HepG2 (cell line): ENCODE data around the gene CCNB1IP1. TPM values are rescaled to one million over a fixed set of nuclear protein-coding genes. Genes with fewer than 3 reads are reported as not detected.
A peak's percentile ranks its signal among the peaks of the same experiment; 100 is the strongest.

Source experiments
- ATAC-seq: fragments of 200-7000 bp; cut with Tn5 transposase; 3 replicates; pipeline ENCODE4 v1.9.1; 2020; ENCODE audit warnings: mild to moderate bottlenecking, moderate library complexity
- BruUV-seq: library from RNA; stranded (reverse); fragments of 400-500 nt; replicated peaks from 2 replicates; lab custom pipeline; 2021; lab: Mats Ljungman, UMichigan
- CTCF ChIA-PET: fragments of 300-600 bp; formaldehyde crosslinking; extraction: SDS; loops from one replicate; lab custom pipeline; 2021; ENCODE audit warnings: low total read pairs, inconsistent platforms, low intra/inter-chr PET ratio; lab: Yijun Ruan, JAX
- POLR2A ChIA-PET: fragments of 350-600 bp; sonication (Branson Sonifier 250); formaldehyde crosslinking; loops from one replicate; lab custom pipeline; 2020; ENCODE audit warnings: antibody characterized with exemption, inconsistent platforms; lab: Yijun Ruan, JAX
- DNase-seq: peaks from one replicate; pipeline ENCODE4 v3.0.0-alpha.2; 2015; ENCODE audit warnings: low spot score
- FAIRE-seq: peaks from 3 replicates; lab custom pipeline; 2011; peaks lifted over from hg19 to GRCh38; lab: Jason Lieb, UNC
- H2AFZ ChIP-seq: one replicate; pipeline ENCODE4 v1.6.1; 2011; ENCODE audit warnings: low read length, inconsistent platforms
- H3K27ac ChIP-seq: fragments of 300-600 bp; 3 replicates; pipeline ENCODE4 v1.8.0; 2011; ENCODE audit warnings: mixed run types, mild to moderate bottlenecking, mixed read lengths, low read length, inconsistent platforms; ENCODE audit not compliant: insufficient read depth; ENCODE audit errors: extremely low read length
- H3K27me3 ChIP-seq, 2 experiments: fragments of 200-600 bp in 1 of 2; 2 replicates in 1 of 2; 3 replicates in 1 of 2; pipeline versions ENCODE4 v1.6.0 to v1.8.0; 2011; ENCODE audit warnings: low read length in 2 of 2, mild to moderate bottlenecking in 2 of 2, moderate library complexity in 2 of 2, inconsistent platforms in 1 of 2; ENCODE audit not compliant: insufficient read depth in 2 of 2, control insufficient read depth in 1 of 2
- H3K36me3 ChIP-seq, 2 experiments: fragments of 200-600 bp in 1 of 2; replicated peaks in 1 of 2; 2 replicates in 1 of 2; 3 replicates in 1 of 2; pipeline versions ENCODE4 v1.5.1 to v1.8.0; 2011; ENCODE audit warnings: low read length in 2 of 2, inconsistent platforms in 1 of 2; ENCODE audit not compliant: insufficient read depth in 2 of 2, control insufficient read depth in 1 of 2
- H3K4me1 ChIP-seq: 2 replicates; pipeline ENCODE4 v1.5.1; 2012; ENCODE audit warnings: low read length, inconsistent platforms; ENCODE audit not compliant: insufficient read depth
- H3K4me2 ChIP-seq: 2 replicates; pipeline ENCODE4 v1.6.0; 2011; ENCODE audit warnings: low read depth, low read length, inconsistent platforms
- H3K4me3 ChIP-seq, 3 experiments: fragments of 200-600 bp in 1 of 3; sonication (generic), shearing (Covaris generic) in 1 of 3; replicated peaks in 1 of 3; 2 replicates each; pipeline ENCODE4 v1.5.1; 2011 to 2016; ENCODE audit warnings: low read length in 3 of 3, inconsistent platforms in 2 of 3, low read depth in 2 of 3, mild to moderate bottlenecking in 2 of 3, control low read depth in 1 of 3, mixed read lengths in 1 of 3; ENCODE audit not compliant: insufficient read depth in 1 of 3
- H3K79me2 ChIP-seq: one replicate; pipeline ENCODE4 v1.6.1; 2011; ENCODE audit warnings: low read length, inconsistent platforms; ENCODE audit not compliant: insufficient read depth
- H3K9ac ChIP-seq: 2 replicates; pipeline ENCODE4 v1.6.0; 2011; ENCODE audit warnings: mild to moderate bottlenecking, low read depth, low read length, inconsistent platforms; ENCODE audit not compliant: insufficient read depth
- H3K9me3 ChIP-seq: 2 replicates; pipeline ENCODE4 v1.5.1; 2012; ENCODE audit warnings: mild to moderate bottlenecking, low read length
- H4K20me1 ChIP-seq: 2 replicates; pipeline ENCODE4 v1.6.0; 2011; ENCODE audit warnings: inconsistent platforms, mild to moderate bottlenecking, low read length, moderate library complexity; ENCODE audit not compliant: insufficient read depth
- ATAD3A ChIP-seq: sonication (generic); formaldehyde crosslinking; IDR thresholded peaks from 2 replicates; pipeline ENCODE4 v1.4.0; 2020; ENCODE audit warnings: missing genetic modification reagents
- ATF7 ChIP-seq, 2 experiments: fragments of 450-650 bp in 1 of 2; sonication (generic) in 1 of 2; formaldehyde crosslinking in 1 of 2; IDR thresholded peaks; 2 replicates each; pipeline versions ENCODE4 v1.4.0 to v1.6.1; 2016 to 2020; ENCODE audit warnings: antibody characterized with exemption in 1 of 2, mild to moderate bottlenecking in 1 of 2, missing genetic modification reagents in 1 of 2
- CENPX ChIP-seq: sonication (generic); formaldehyde crosslinking; IDR thresholded peaks from 2 replicates; pipeline ENCODE4 v1.9.0; 2021; ENCODE audit warnings: mild to moderate bottlenecking, missing genetic modification reagents, moderate library complexity
- CTCF ChIP-seq: sonication (generic); formaldehyde crosslinking; IDR thresholded peaks from 2 replicates; pipeline ENCODE4 v1.5.0; 2020; ENCODE audit warnings: mild to moderate bottlenecking, missing genetic modification reagents, moderate library complexity
- ELF3 ChIP-seq: IDR thresholded peaks from 2 replicates; pipeline ENCODE4 v1.6.1; 2016; ENCODE audit warnings: missing genetic modification reagents, missing compliant biosample characterization
- GATA4 ChIP-seq: sonication (generic); IDR thresholded peaks from 2 replicates; pipeline ENCODE4 v1.6.1; 2016; ENCODE audit warnings: antibody characterized with exemption, low read depth, borderline replicate concordance
- HOXA3 ChIP-seq: sonication (generic); formaldehyde crosslinking; IDR thresholded peaks from 2 replicates; pipeline ENCODE4 v1.5.0; 2020; ENCODE audit warnings: missing genetic modification reagents
- MAFF ChIP-seq: IDR thresholded peaks from 2 replicates; pipeline ENCODE4 v1.6.1; 2011; ENCODE audit warnings: low read depth, low read length, improper control_type of control experiment
- MAFK ChIP-seq, 2 experiments: IDR thresholded peaks in 1 of 2; conservative IDR thresholded peaks in 1 of 2; 2 replicates each; pipeline ENCODE4 v1.6.1; 2011; ENCODE audit warnings: improper control_type of control experiment in 2 of 2, low read length in 2 of 2
- MXD3 ChIP-seq: IDR thresholded peaks from 2 replicates; pipeline ENCODE4 v1.6.1; 2016; ENCODE audit warnings: mild to moderate bottlenecking, missing biosample characterization, missing genetic modification reagents
- ZFP41 ChIP-seq: sonication (generic); formaldehyde crosslinking; IDR thresholded peaks from 2 replicates; pipeline ENCODE4 v1.4.0; 2020; ENCODE audit warnings: mild to moderate bottlenecking, missing genetic modification reagents, borderline replicate concordance
- WGBS: methylation state at CpG from one replicate; pipeline ENCODE4 v1.1.6; 2017; ENCODE audit warnings: low lambda C conversion rate; 5-methylcytosine and 5-hydroxymethylcytosine counted together
- in situ Hi-C: cut with HindIII; loops from 2 replicates; pipeline ENCODE4 v1.10.0; 2017; ENCODE audit warnings: low pct_unique_long_range_greater_than_20kb; ENCODE audit not compliant: extremely low pct_ligation_motif_present
- intact Hi-C: fragments of 100-400 bp; cut with micrococcal nuclease; formaldehyde crosslinking; loops from one replicate; pipeline ENCODE4 v1.10.0; 2022; ENCODE audit not compliant: unreplicated experiment
- polyA plus RNA-seq, 8 experiments: library from polyadenylated mRNA; depleted of rRNA in 3 of 8; stranded (reverse) in 7 of 8; unstranded in 1 of 8; fragments of >200 nt; fragmentation: Illumina TruSeq in 4 of 8; extraction: Trizol in 4 of 8; gene quantifications; 2 replicates each; pipeline versions ENCODE4 v1.2.1 to v1.2.3, GENCODE V29; 2011 to 2016; ENCODE audit warnings: low read depth in 4 of 8, missing spikeins in 1 of 8, mixed read lengths in 1 of 8; ENCODE audit not compliant: insufficient read depth in 1 of 8
- total RNA-seq, 5 experiments: library from RNA; depleted of rRNA; stranded (reverse); fragments of >200 nt; fragmentation: Illumina TruSeq; extraction: Trizol; gene quantifications; 2 replicates each; pipeline ENCODE4 v1.2.3, GENCODE V29; 2016; ENCODE audit warnings: low read depth in 1 of 5
- TF ChIP-seq, protein P1 (sequence below): sonication (generic); formaldehyde crosslinking; IDR thresholded peaks from 2 replicates; pipeline ENCODE4 v1.5.0; 2020; ENCODE audit warnings: mild to moderate bottlenecking, missing genetic modification reagents

CCNB1IP1 gene
- total and polyA plus RNA-seq, 2 of the 13 experiments (the other 11 are each of a cell fraction or from before 2014, with no cell fraction given) = 98.3 to 125 TPM

- TF ChIP-seq GATA4 = no peak
- peak; percentile 87 for TF ChIP-seq ATF7 (IDR thresholded peaks at IDR 0.05)
- no peak for TF ChIP-seq ATF7 (CRISPR knock-in tag; IDR thresholded peaks at IDR 0.05)
- in situ Hi-C loops (loop anchor here (25.0 kb wide), 2 partner anchors 116 to 641 kb away; partner anchors contain the start of genes APEX1, METTL17, OSGEP and PIP4P1), intact Hi-C loops (no loop called here)
- WGBS = 97% methylated on average over 1 of the region's 1 CpG
- DNase-seq (no peak), FAIRE-seq (no peak), ATAC-seq (no peak)
- peaks cover 6 to 38% of the 10 kb centered on the region in 2 experiments for H3K36me3 ChIP-seq
- H3K4me3 ChIP-seq = no peak overlapping the region
- no peak overlapping the region for H3K9ac ChIP-seq
- H3K27me3 ChIP-seq = no peaks in the 10 kb centered on the region; a peak in 1 of 5 replicates
- ChIA-PET CTCF (no interaction called here), POLR2A (no interaction called here)
- H4K20me1 ChIP-seq = no peaks in the 10 kb centered on the region
- H3K4me1 ChIP-seq = peaks cover 25% of the 10 kb centered on the region
- H3K79me2 ChIP-seq = peaks cover 12% of the 10 kb centered on the region
- BruUV-seq = no TSS peak
- H3K27ac ChIP-seq = no peak overlapping the region
- no peak overlapping the region for H3K4me2 ChIP-seq
- H2AFZ ChIP-seq = no peak overlapping the region
- no peaks in the 10 kb centered on the region for H3K9me3 ChIP-seq
Measured at GRCh38 chr14:20346713-20347112, 13.6 kb upstream of the CCNB1IP1 start.

- no peak for FAIRE-seq
- Histone ChIP-seq H3K36me3 (peaks cover 6 to 27% of the 10 kb centered on the region in 2 experiments; a peak in 4 of 5 replicates), H3K4me2 (no peak overlapping the region), H4K20me1 (no peaks in the 10 kb centered on the region), H3K9ac (no peak overlapping the region), H3K4me1 (peaks cover 25% of the 10 kb centered on the region), H3K9me3 (no peaks in the 10 kb centered on the region), H3K27ac (no peak overlapping the region)
- in situ Hi-C loops = loop anchor here (25.0 kb wide), 2 partner anchors 117 to 642 kb away; partner anchors contain the start of genes APEX1, METTL17, OSGEP and PIP4P1
- ChIA-PET CTCF (no interaction called here), POLR2A (interaction anchor here (5.8 kb wide), 1 partner anchor 16 kb away, joined by 139 read pairs; the partner anchor contains the start of gene CCNB1IP1)
- 100% methylated on average over 1 of the region's 1 CpG for WGBS
- TF ChIP-seq CENPX (CRISPR knock-in tag) = no peak
- no peak for TF ChIP-seq ZFP41
- TF ChIP-seq, protein P1, sequence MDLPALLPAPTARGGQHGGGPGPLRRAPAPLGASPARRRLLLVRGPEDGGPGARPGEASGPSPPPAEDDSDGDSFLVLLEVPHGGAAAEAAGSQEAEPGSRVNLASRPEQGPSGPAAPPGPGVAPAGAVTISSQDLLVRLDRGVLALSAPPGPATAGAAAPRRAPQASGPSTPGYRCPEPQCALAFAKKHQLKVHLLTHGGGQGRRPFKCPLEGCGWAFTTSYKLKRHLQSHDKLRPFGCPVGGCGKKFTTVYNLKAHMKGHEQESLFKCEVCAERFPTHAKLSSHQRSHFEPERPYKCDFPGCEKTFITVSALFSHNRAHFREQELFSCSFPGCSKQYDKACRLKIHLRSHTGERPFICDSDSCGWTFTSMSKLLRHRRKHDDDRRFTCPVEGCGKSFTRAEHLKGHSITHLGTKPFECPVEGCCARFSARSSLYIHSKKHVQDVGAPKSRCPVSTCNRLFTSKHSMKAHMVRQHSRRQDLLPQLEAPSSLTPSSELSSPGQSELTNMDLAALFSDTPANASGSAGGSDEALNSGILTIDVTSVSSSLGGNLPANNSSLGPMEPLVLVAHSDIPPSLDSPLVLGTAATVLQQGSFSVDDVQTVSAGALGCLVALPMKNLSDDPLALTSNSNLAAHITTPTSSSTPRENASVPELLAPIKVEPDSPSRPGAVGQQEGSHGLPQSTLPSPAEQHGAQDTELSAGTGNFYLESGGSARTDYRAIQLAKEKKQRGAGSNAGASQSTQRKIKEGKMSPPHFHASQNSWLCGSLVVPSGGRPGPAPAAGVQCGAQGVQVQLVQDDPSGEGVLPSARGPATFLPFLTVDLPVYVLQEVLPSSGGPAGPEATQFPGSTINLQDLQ = no peak
- no peak for TF ChIP-seq HOXA3 (CRISPR knock-in tag)
- no peak for TF ChIP-seq MXD3 (CRISPR knock-in tag)
- TF ChIP-seq CTCF (CRISPR knock-in tag) = no peak
- no peak for TF ChIP-seq ELF3 (CRISPR knock-in tag)
- TF ChIP-seq ATAD3A (CRISPR knock-in tag) = no peak
- peak; percentile 31; the same call in 1 of the 2 replicates for TF ChIP-seq MAFF
- peak; percentile 40 to 50; a peak in 2 of 4 replicates for TF ChIP-seq MAFK (conservative IDR thresholded peaks at IDR 0.05 in 1 of 2, IDR thresholded peaks at IDR 0.05 in 1 of 2; ENCODE audit: low read length in 2 of 2)
- TF ChIP-seq, all 625 proteins: peak for 2
- ATAC-seq = no peak
- Histone ChIP-seq H3K27me3 (no peaks in the 10 kb centered on the region; a peak in 1 of 5 replicates), H3K4me3 (no peak overlapping the region), H2AFZ (no peak overlapping the region), H3K79me2 (peaks cover 12% of the 10 kb centered on the region)
- BruUV-seq = no TSS peak
- no peak for DNase-seq
- intact Hi-C loops = no loop called here
Measured at GRCh38 chr14:20345366-20345765, 12.3 kb upstream of the CCNB1IP1 start.
